ENCODE measurements around the gene NR3C1. TPM values are rescaled to one million over a fixed set of nuclear protein-coding genes. Genes with fewer than 3 reads are reported as not detected.

Gene NR3C1
- total RNA-seq, 1 donor from 2014 or later, result 2.3 TPM

DNA sequence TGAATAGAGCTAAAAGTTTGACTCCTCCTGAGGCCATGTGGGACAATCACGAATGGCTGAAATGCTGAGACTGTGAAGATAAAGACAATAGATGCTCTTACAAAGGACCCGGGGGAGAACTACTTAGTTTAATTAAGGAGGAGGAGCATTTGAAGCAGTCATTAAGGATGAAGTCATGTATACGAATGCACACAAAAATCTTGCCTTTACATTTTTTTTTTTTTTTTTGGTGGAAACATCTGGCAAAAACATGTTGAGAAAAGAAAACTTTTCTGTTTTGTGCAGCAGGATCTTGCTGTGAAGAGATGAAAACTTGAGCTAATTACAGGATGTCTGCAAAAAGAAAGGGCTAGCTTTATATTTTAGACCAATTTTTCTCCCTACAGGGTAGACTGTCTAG, 42.3 kb upstream of the NR3C1 start:
- no peak for DNase-seq
- H3K4me1 Mint-ChIP-seq (ENCODE audit: low read depth, unreplicated experiment), result peaks cover 9% of the 10 kb centered on the region
- no peak for TF ChIP-seq CTCF (IDR thresholded peaks at IDR 0.05; ENCODE audit: partially characterized antibody, unreplicated experiment)
- H3K4me3 Mint-ChIP-seq (ENCODE audit: unreplicated experiment), result no peak overlapping the region
- H3K36me3 Mint-ChIP-seq (ENCODE audit: unreplicated experiment), result no peaks in the 10 kb centered on the region
- H3K27ac Mint-ChIP-seq (ENCODE audit: unreplicated experiment), result no peak overlapping the region
- no peaks in the 10 kb centered on the region for H3K9me3 Mint-ChIP-seq (ENCODE audit: unreplicated experiment)
- no peaks in the 10 kb centered on the region for H3K27me3 Mint-ChIP-seq (ENCODE audit: unreplicated experiment)

GRCh38 chr5:143443330-143443729, 39.8 kb upstream of the NR3C1 start:
- Mint-ChIP-seq H3K9me3 (ENCODE audit: unreplicated experiment) (no peaks in the 10 kb centered on the region), H3K27me3 (ENCODE audit: unreplicated experiment) (no peaks in the 10 kb centered on the region), H3K4me3 (ENCODE audit: unreplicated experiment) (no peak overlapping the region), H3K4me1 (ENCODE audit: low read depth, unreplicated experiment) (peaks cover 9% of the 10 kb centered on the region), H3K36me3 (ENCODE audit: unreplicated experiment) (no peaks in the 10 kb centered on the region), H3K27ac (ENCODE audit: unreplicated experiment) (no peak overlapping the region)
- no peak for DNase-seq
- no peak for TF ChIP-seq CTCF (IDR thresholded peaks at IDR 0.05; ENCODE audit: partially characterized antibody, unreplicated experiment)

- Mint-ChIP-seq H3K9me3 (ENCODE audit: unreplicated experiment) (no peaks in the 10 kb centered on the region), H3K4me3 (ENCODE audit: unreplicated experiment) (no peak overlapping the region), H3K36me3 (ENCODE audit: unreplicated experiment) (no peaks in the 10 kb centered on the region), H3K4me1 (ENCODE audit: low read depth, unreplicated experiment) (peaks cover 9% of the 10 kb centered on the region), H3K27me3 (ENCODE audit: unreplicated experiment) (no peaks in the 10 kb centered on the region), H3K27ac (ENCODE audit: unreplicated experiment) (no peak overlapping the region)
- DNase-seq, result no peak
- no peak for TF ChIP-seq CTCF (IDR thresholded peaks at IDR 0.05; ENCODE audit: partially characterized antibody, unreplicated experiment)
These were observed 38.9 kb upstream of the NR3C1 start for GRCh38 chr5:143442385-143442784.

DNA sequence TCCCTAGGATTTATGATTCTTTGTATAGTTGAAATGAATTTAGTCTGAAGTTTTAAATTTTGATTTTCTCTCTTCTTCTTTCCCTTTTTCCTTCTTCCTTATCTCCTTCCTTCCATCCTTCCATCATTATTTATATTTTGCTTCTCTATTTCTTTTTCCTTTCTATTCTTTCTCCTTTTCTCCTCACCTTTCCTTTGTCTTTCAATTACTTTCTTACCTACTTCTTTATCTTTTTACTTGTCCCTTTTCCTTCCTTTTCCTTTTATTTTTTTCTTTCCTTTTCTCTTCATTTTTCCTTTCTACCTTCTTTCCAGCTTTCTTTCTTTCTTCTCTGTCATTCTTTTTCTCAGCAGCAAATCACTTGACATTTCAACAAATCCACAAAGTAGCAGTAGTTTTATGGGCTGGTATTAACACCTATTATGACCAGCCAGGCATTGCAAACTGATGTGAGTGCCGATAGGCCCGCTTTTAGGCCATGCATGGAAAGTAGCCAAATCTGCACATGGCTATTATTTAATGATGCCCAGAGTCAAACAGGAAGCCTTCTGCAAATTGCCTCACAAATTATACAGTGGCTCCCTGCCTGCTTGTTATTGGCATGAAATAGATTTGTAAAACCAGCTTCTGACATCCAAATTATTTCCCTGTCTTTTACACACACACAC, 37.1 kb upstream of the NR3C1 start:
- no peak for TF ChIP-seq CTCF (IDR thresholded peaks at IDR 0.05; ENCODE audit: partially characterized antibody, unreplicated experiment)
- Mint-ChIP-seq H3K36me3 (ENCODE audit: unreplicated experiment) (no peaks in the 10 kb centered on the region), H3K4me1 (ENCODE audit: low read depth, unreplicated experiment) (peaks cover under 1% of the 10 kb centered on the region), H3K4me3 (ENCODE audit: unreplicated experiment) (no peak overlapping the region), H3K9me3 (ENCODE audit: unreplicated experiment) (no peaks in the 10 kb centered on the region), H3K27me3 (ENCODE audit: unreplicated experiment) (no peaks in the 10 kb centered on the region), H3K27ac (ENCODE audit: unreplicated experiment) (no peak overlapping the region)
- no peak for DNase-seq

DNA sequence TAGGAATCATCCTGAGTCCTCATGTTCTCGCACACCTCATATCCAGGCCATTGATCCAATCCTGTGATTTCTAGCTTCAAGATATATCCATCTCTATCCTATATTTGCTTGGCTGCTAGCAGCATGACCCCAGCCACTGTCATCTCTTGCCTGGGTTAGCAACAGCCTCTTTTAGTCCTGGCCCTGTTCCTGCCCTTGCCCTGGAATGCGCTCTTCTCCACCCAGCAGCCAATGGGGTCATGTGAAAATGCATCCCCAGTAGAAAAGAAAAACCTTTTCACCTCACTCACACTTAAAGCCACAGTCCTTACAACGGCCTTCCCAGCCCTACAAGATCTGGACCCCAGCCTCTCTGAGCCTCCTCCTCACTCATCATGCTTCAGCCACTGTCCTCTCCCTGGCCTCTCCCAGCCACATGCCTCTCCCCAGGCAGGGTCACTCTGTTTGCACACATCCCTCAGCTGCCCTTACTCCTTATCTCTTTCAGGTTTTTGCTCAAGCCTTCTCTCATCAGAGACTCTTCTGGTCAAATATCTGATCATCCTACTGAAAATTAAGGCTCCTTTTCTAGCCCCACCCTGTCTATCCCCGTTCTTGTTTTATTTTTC, 34.3 kb upstream of the NR3C1 start:
- Mint-ChIP-seq H3K9me3 (ENCODE audit: unreplicated experiment) (no peaks in the 10 kb centered on the region), H3K4me3 (ENCODE audit: unreplicated experiment) (no peak overlapping the region), H3K27me3 (ENCODE audit: unreplicated experiment) (no peaks in the 10 kb centered on the region), H3K27ac (ENCODE audit: unreplicated experiment) (no peak overlapping the region), H3K36me3 (ENCODE audit: unreplicated experiment) (no peaks in the 10 kb centered on the region), H3K4me1 (ENCODE audit: low read depth, unreplicated experiment) (peaks cover 3% of the 10 kb centered on the region)
- DNase-seq, result no peak
- TF ChIP-seq CTCF (IDR thresholded peaks at IDR 0.05; ENCODE audit: partially characterized antibody, unreplicated experiment), result no peak

Data from glutamatergic neuron (in vitro differentiated cells).